A172 (cell line): ENCODE measurements around the gene TMIGD1. TPM values are rescaled to one million over a fixed set of nuclear protein-coding genes. Genes with fewer than 3 reads are reported as not detected.
"Not testable (repeated sequence)": the region's sequence is repeated elsewhere in the genome, so short reads cannot be mapped to it uniquely, and the experiment has no call there.

ENCODE experiments used
- DNase-seq: peaks from one replicate; pipeline ENCODE4 v3.0.0-alpha.2; 2015; ENCODE audit warnings: low spot score
- total RNA-seq: library from RNA; depleted of rRNA; stranded (reverse); fragments of >200 nt; shearing (Covaris generic); gene quantifications from 2 replicates; pipeline ENCODE4 v1.2.3, GENCODE V29; 2014

TMIGD1 gene
- total RNA-seq, 1 experiment from 2014 or later: not detected

- no peak for DNase-seq
These were observed 24.4 kb upstream of the TMIGD1 start for GRCh38 chr17:30358055-30358760.

GRCh38 chr17:30357476-30357875, 23.6 kb upstream of the TMIGD1 start:
- DNase-seq: no peak

- DNase-seq: no peak
These were observed 20.8 kb upstream of the TMIGD1 start for GRCh38 chr17:30354701-30355100.

- DNase-seq: no peak
These were observed 18.5 kb upstream of the TMIGD1 start for GRCh38 chr17:30352240-30352814.

- no peak for DNase-seq
These were observed 17.9 kb upstream of the TMIGD1 start for GRCh38 chr17:30351735-30352134.

- not testable (repeated sequence) for DNase-seq
These were observed 17.4 kb upstream of the TMIGD1 start for GRCh38 chr17:30351263-30351662.

- no peak for DNase-seq
These were observed 15.4 kb upstream of the TMIGD1 start for GRCh38 chr17:30349252-30349651.

GRCh38 chr17:30347488-30347887, 13.6 kb upstream of the TMIGD1 start:
- DNase-seq: no peak

GRCh38 chr17:30346221-30346795, 12.5 kb upstream of the TMIGD1 start:
- no peak for DNase-seq

GRCh38 chr17:30345527-30346075, 11.7 kb upstream of the TMIGD1 start:
- peak; percentile 12 for DNase-seq

GRCh38 chr17:30345089-30345433, 11.2 kb upstream of the TMIGD1 start:
- DNase-seq: no peak

GRCh38 chr17:30344283-30345088, 10.6 kb upstream of the TMIGD1 start:
- no peak for DNase-seq

- DNase-seq: no peak
These were observed 9.9 kb upstream of the TMIGD1 start for GRCh38 chr17:30343796-30344195.

- DNase-seq: not testable (repeated sequence)
These were observed 9.4 kb upstream of the TMIGD1 start for GRCh38 chr17:30343244-30343643.

- DNase-seq: no peak
These were observed 7.9 kb upstream of the TMIGD1 start for GRCh38 chr17:30341703-30342249.

GRCh38 chr17:30340801-30341356, 7.0 kb upstream of the TMIGD1 start:
- DNase-seq: no peak

GRCh38 chr17:30339086-30339485, 5.2 kb upstream of the TMIGD1 start:
- DNase-seq: no peak

GRCh38 chr17:30337393-30337999, 3.6 kb upstream of the TMIGD1 start:
- DNase-seq: no peak

- DNase-seq: peak; percentile 73
These were observed 2.7 kb upstream of the TMIGD1 start for GRCh38 chr17:30336369-30337171.

GRCh38 chr17:30334421-30334820, 564 bp upstream of the TMIGD1 start:
- no peak for DNase-seq
